ENCODE measurements around the gene PSMD12.

DNA sequence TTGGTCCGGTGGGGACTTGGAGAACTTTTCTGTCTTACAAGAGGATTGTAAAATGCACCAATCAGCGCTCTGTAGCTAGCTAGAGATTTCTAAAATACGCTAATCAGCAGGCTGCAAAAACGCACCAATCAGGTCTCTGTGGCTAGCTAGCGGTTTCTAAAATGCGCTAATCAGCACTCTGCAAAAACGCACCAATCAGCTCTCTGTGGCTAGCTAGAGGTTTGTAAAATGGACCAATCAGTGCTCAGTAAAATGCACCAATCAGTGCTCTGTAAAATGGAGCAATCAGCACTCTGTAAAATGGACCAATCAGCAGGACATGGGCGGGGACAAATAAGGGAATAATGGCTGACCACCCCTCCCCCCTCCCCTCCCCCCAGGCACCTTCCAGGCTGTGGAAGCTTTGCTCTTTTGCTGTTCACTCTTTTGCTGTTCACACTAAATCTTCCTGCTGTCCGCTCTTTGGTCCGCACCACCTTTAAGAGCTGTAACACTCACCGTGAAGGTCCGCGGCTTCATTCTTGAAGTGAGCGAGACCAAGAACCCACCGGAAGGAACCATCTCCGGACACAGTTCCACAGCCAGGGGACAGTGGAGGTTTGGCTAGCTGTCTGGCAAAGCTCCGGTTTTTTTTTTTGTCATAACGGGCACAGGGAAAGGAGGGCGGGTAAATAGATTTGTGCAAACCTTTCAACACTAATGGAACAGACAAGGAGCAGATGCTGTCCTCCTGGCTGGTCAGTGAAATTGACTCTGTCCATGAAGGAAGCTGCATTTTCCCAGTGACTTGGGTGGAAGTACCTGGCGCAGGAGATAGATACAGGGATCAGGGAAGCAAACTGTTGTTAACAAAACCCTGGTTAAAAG, 19.0 kb upstream of the PSMD12 start:
- TF ChIP-seq POLR2A (IDR thresholded peaks at IDR 0.05; ENCODE audit: low read depth, low read length), result no peak
- no peak for TF ChIP-seq FOS (IDR thresholded peaks at IDR 0.05; ENCODE audit: borderline replicate concordance, insufficient read depth, low read length)
- TF ChIP-seq EZH2 (IDR thresholded peaks at IDR 0.05; ENCODE audit: borderline replicate concordance, low read depth, low read length, severe bottlenecking), result no peak
- TF ChIP-seq, protein P1, sequence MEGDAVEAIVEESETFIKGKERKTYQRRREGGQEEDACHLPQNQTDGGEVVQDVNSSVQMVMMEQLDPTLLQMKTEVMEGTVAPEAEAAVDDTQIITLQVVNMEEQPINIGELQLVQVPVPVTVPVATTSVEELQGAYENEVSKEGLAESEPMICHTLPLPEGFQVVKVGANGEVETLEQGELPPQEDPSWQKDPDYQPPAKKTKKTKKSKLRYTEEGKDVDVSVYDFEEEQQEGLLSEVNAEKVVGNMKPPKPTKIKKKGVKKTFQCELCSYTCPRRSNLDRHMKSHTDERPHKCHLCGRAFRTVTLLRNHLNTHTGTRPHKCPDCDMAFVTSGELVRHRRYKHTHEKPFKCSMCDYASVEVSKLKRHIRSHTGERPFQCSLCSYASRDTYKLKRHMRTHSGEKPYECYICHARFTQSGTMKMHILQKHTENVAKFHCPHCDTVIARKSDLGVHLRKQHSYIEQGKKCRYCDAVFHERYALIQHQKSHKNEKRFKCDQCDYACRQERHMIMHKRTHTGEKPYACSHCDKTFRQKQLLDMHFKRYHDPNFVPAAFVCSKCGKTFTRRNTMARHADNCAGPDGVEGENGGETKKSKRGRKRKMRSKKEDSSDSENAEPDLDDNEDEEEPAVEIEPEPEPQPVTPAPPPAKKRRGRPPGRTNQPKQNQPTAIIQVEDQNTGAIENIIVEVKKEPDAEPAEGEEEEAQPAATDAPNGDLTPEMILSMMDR (IDR thresholded peaks at IDR 0.05; ENCODE audit: extremely low read depth in 1 of 2, insufficient read depth in 1 of 2, low read depth in 1 of 2, low read length in 2 of 2), result no peak
- no peak for TF ChIP-seq POLR2AphosphoS5 (IDR thresholded peaks at IDR 0.05; ENCODE audit: insufficient read depth, low read depth, low read length)
- TF ChIP-seq MYC (IDR thresholded peaks at IDR 0.05; ENCODE audit: low read depth, low read length), result no peak
- TF ChIP-seq, protein P2, sequence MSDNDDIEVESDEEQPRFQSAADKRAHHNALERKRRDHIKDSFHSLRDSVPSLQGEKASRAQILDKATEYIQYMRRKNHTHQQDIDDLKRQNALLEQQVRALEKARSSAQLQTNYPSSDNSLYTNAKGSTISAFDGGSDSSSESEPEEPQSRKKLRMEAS (IDR thresholded peaks at IDR 0.05; ENCODE audit: insufficient read depth, insufficient read length), result no peak
